Kidney epithelial cell (primary cell): ENCODE data around the gene ABCB7. TPM values are rescaled to one million over a fixed set of nuclear protein-coding genes. Genes with fewer than 3 reads are reported as not detected.
A peak's percentile ranks its signal among the peaks of the same experiment; 100 is the strongest.

ENCODE experiments used
- DNase-seq: peaks from one replicate; pipeline ENCODE4 v3.0.0-alpha.2; 2010; ENCODE audit warnings: low read depth
- H3K27me3 ChIP-seq: 2 replicates; pipeline ENCODE4 v1.6.0; 2011; ENCODE audit warnings: low read length; ENCODE audit not compliant: control insufficient read depth, insufficient read depth
- H3K36me3 ChIP-seq: 2 replicates; pipeline ENCODE4 v1.5.1; 2011; ENCODE audit warnings: low read length; ENCODE audit not compliant: control insufficient read depth, insufficient read depth
- H3K4me3 ChIP-seq: 2 replicates; pipeline ENCODE4 v1.5.1; 2011; ENCODE audit warnings: low read depth, mild to moderate bottlenecking, control low read depth, low read length
- CTCF ChIP-seq: IDR thresholded peaks from 2 replicates; pipeline ENCODE4 v1.5.1; 2011; ENCODE audit warnings: mild to moderate bottlenecking, moderate library complexity, low read length, control low read depth, inconsistent platforms; ENCODE audit not compliant: insufficient read depth, poor library complexity, severe bottlenecking
- total RNA-seq: library from RNA; depleted of rRNA; stranded (reverse); fragments of >200 nt; gene quantifications from 2 replicates; pipeline ENCODE4 v1.2.3, GENCODE V29; 2015

Gene ABCB7
- total RNA-seq, 1 donor from 2014 or later: 19.5 TPM

- Histone ChIP-seq H3K36me3 (no peaks in the 10 kb centered on the region), H3K27me3 (no peaks in the 10 kb centered on the region), H3K4me3 (peak overlapping the region; percentile 76)
- no peak for TF ChIP-seq CTCF
- no peak for DNase-seq
Observed at GRCh38 chrX:75155447-75155826, 646 bp downstream of the ABCB7 start.

- TF ChIP-seq CTCF: no peak
- DNase-seq: no peak
- H3K27me3 ChIP-seq: no peaks in the 10 kb centered on the region
- H3K4me3 ChIP-seq: no peak overlapping the region
- no peaks in the 10 kb centered on the region for H3K36me3 ChIP-seq
Observed at GRCh38 chrX:75154871-75155270, 1.2 kb downstream of the ABCB7 start.

GRCh38 chrX:75151827-75152592, 4.1 kb downstream of the ABCB7 start:
- no peak for TF ChIP-seq CTCF
- no peak for DNase-seq
- no peaks in the 10 kb centered on the region for H3K27me3 ChIP-seq
- no peak overlapping the region for H3K4me3 ChIP-seq
- H3K36me3 ChIP-seq: no peaks in the 10 kb centered on the region

- no peak for DNase-seq
- TF ChIP-seq CTCF: no peak
- Histone ChIP-seq H3K27me3 (no peaks in the 10 kb centered on the region), H3K4me3 (no peak overlapping the region), H3K36me3 (no peaks in the 10 kb centered on the region)
Observed at GRCh38 chrX:75149654-75150053, 6.4 kb downstream of the ABCB7 start.

GRCh38 chrX:75132672-75133071, 23.4 kb downstream of the ABCB7 start:
- no peaks in the 10 kb centered on the region for H3K36me3 ChIP-seq
- no peak for TF ChIP-seq CTCF
- DNase-seq: no peak
- H3K27me3 ChIP-seq: no peaks in the 10 kb centered on the region
- H3K4me3 ChIP-seq: no peak overlapping the region
